Smooth muscle cell (in vitro differentiated cells): ENCODE measurements around the gene VSIG2. TPM values are rescaled to one million over a fixed set of nuclear protein-coding genes. Genes with fewer than 3 reads are reported as not detected.

Source experiments
- DNase-seq: peaks from one replicate; lab custom pipeline; 2025; ENCODE audit not compliant: unreplicated experiment; lab: John Stamatoyannopoulos, UW
- H2AFZ ChIP-seq: fragments of 200-600 bp; sonication (generic); 2 replicates; pipeline ENCODE4 v1.6.0; 2016; ENCODE audit warnings: antibody characterized with exemption, low read depth, mild to moderate bottlenecking
- H3F3A ChIP-seq: fragments of 200-600 bp; sonication (generic); 2 replicates; pipeline ENCODE4 v1.6.0; 2017; ENCODE audit warnings: antibody characterized with exemption, low read depth
- H3K27ac ChIP-seq: fragments of 200-600 bp; sonication (generic); 2 replicates; pipeline ENCODE4 v1.5.1; 2016; ENCODE audit warnings: low read depth, mild to moderate bottlenecking
- H3K27me3 ChIP-seq: fragments of 200-600 bp; sonication (generic); 2 replicates; pipeline ENCODE4 v1.6.1; 2016; ENCODE audit warnings: low read depth, mild to moderate bottlenecking
- H3K36me3 ChIP-seq: fragments of 200-600 bp; sonication (generic); 2 replicates; pipeline ENCODE4 v1.5.1; 2016; ENCODE audit warnings: low read depth
- H3K4me1 ChIP-seq: fragments of 200-600 bp; sonication (generic); 2 replicates; pipeline ENCODE4 v1.5.1; 2016; ENCODE audit warnings: low read depth
- H3K4me2 ChIP-seq: fragments of 200-600 bp; sonication (generic); 2 replicates; pipeline ENCODE4 v1.6.0; 2016; ENCODE audit warnings: mild to moderate bottlenecking
- H3K4me3 ChIP-seq: fragments of 200-600 bp; sonication (generic); 2 replicates; pipeline ENCODE4 v1.5.1; 2016; ENCODE audit warnings: mild to moderate bottlenecking
- H3K79me2 ChIP-seq: fragments of 200-600 bp; sonication (generic); 2 replicates; pipeline ENCODE4 v1.6.0; 2016; ENCODE audit warnings: low read depth, mild to moderate bottlenecking
- H3K9ac ChIP-seq: fragments of 200-600 bp; sonication (generic); 2 replicates; pipeline ENCODE4 v1.6.0; 2016; ENCODE audit warnings: low read depth
- H3K9me3 ChIP-seq: fragments of 200-600 bp; sonication (generic); replicated peaks from 2 replicates; pipeline ENCODE4 v1.5.1; 2016; ENCODE audit warnings: low read depth
- H4K20me1 ChIP-seq: fragments of 200-600 bp; sonication (generic); 2 replicates; pipeline ENCODE4 v1.6.0; 2016; ENCODE audit warnings: low read depth
- CTCF ChIP-seq: fragments of 200-600 bp; sonication (generic); IDR thresholded peaks from 2 replicates; pipeline ENCODE4 v1.5.1; 2017; ENCODE audit warnings: borderline replicate concordance, mild to moderate bottlenecking, antibody characterized with exemption; ENCODE audit not compliant: insufficient read depth, poor library complexity, severe bottlenecking
- WGBS: methylation state at CpG from one replicate; pipeline ENCODE4 v1.1.7; 2016; ENCODE audit warnings: low lambda C conversion rate; 5-methylcytosine and 5-hydroxymethylcytosine counted together
- polyA plus RNA-seq: library from polyadenylated mRNA; unstranded; fragments of >200 nt; fragmentation: Nextera tagmentation; extraction: Ambion mirVana; gene quantifications from 2 replicates; pipeline ENCODE4 v1.2.1, GENCODE V29; 2016
- total RNA-seq: library from RNA; depleted of rRNA; stranded (reverse); fragments of >200 nt; gene quantifications from 2 replicates; pipeline ENCODE4 v1.2.3, GENCODE V29; 2014

Gene VSIG2
- total and polyA plus RNA-seq, 2 experiments from 2014 or later: not detected

DNA sequence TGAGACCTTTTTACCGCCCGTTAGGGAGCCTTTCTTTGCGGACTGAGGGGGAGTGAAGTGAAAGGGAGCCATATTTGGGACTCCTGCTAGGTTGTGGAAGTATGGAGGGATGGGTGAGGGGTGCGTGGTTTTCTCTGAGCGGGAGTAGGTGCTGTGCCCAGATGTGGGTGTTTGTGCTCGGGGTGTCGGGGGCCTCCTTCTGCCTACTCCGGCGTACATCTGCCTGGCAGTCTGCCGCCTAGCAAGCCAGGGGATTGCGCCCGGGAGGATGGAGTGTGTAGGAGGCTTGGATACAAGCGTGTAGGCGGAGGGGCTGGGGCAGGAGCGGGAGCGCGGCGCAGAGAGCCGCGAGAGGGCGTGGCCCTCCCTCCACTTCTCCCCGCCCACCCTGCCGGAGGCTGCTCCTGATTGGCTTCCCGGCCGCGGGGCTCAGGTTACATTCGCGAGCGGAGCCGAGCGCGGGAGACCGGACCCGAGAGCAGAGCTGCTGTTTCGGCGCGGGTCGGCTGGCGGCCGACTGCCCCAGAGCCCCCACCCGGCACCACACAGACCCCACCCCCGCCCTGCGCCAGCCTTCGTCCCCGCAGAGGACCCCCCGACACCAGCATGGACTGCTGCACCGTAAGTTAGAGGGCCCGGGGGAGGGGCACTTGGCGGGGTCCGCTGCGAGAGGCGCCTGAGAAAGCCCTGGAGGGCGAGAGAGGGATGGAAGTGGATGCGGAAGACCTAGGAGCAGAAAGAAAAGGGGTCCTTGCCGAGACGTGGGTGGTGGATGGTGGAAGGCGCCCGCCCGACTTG is 12.4 kb downstream of the VSIG2 start, which contains the start of gene NRGN:
TSS of gene NRGN (plus strand) at position 464 of the 798 bp plus-strand sequence. CDS start at position 607, 143 bp downstream.
- Histone ChIP-seq H3K4me1 (peaks cover 11% of the 10 kb centered on the region), H3F3A (no peaks in the 10 kb centered on the region), H4K20me1 (no peaks in the 10 kb centered on the region), H3K4me3 (peak within 1 kb of the TSS; percentile 60), H3K9ac (no peak within 1 kb of the TSS), H3K79me2 (no peaks in the 10 kb centered on the region), H3K27ac (no peak within 1 kb of the TSS), H3K36me3 (no peaks in the 10 kb centered on the region), H3K4me2 (peak within 1 kb of the TSS; percentile 89), H3K9me3 (no peaks in the 10 kb centered on the region), H2AFZ (peak within 1 kb of the TSS; percentile 70), H3K27me3 (peaks cover 93% of the 10 kb centered on the region)
- DNase-seq: peak; percentile 68
- no peak for TF ChIP-seq CTCF
- WGBS: 3% methylated on average over 35 of the region's 59 CpGs

DNA sequence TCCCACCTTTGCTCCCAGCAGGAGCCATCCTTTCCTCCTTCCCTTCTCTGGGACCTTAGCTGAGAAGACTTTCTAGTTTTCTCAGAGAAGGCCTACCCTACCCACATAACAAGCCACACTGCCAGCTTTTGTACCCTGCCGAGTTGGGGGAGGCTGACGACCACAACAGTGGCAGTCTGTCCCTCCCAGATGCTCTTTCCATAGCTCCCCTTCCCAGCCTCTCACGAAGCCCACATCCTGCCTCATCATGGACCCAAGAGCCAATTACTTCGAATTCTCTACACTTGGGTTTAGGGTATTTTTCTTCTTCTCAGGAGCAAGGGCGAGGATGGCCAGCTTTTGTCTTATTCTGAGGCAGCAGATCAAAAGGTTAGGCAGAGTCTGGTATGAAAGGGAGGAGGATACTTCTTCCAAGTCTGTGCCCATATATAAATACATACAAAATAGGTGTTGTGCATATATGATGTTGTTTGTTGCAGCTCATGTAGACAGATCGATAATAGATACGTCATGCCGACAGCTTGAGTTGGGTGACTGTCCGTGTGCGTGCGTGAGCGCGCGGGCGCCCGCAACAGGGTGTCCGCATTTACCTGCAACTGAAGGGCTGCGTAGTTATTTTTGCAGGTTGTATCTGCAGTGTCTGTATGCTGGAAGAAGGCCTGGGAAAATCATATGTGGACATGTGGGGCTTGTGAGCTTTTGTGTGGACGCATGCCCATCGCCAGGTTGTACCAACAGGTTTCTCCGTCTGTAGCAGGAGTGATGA is 13.2 kb downstream of the VSIG2 start:
- H2AFZ ChIP-seq: no peak overlapping the region
- no peak overlapping the region for H3K27ac ChIP-seq
- peaks cover 11% of the 10 kb centered on the region for H3K4me1 ChIP-seq
- peaks cover 91% of the 10 kb centered on the region for H3K27me3 ChIP-seq
- WGBS: 72% methylated on average over 21 of the region's 21 CpGs
- no peaks in the 10 kb centered on the region for H3K79me2 ChIP-seq
- H3K4me3 ChIP-seq: no peak overlapping the region
- no peak for DNase-seq
- no peaks in the 10 kb centered on the region for H3K36me3 ChIP-seq
- no peak overlapping the region for H3K9ac ChIP-seq
- no peaks in the 10 kb centered on the region for H4K20me1 ChIP-seq
- no peaks in the 10 kb centered on the region for H3K9me3 ChIP-seq
- H3K4me2 ChIP-seq: peak overlapping the region; percentile 89
- H3F3A ChIP-seq: no peaks in the 10 kb centered on the region
- TF ChIP-seq CTCF: no peak

- peaks cover 79% of the 10 kb centered on the region for H3K27me3 ChIP-seq
- no peak overlapping the region for H3K4me2 ChIP-seq
- no peak overlapping the region for H3K4me3 ChIP-seq
These were observed 14.3 kb downstream of the VSIG2 start for GRCh38 chr11:124737638-124738305.

More at GRCh38 chr11:124737638-124738305, 14.3 kb downstream of the VSIG2 start:
- Histone ChIP-seq H3K27ac (no peak overlapping the region), H3K4me1 (peaks cover 11% of the 10 kb centered on the region), H3K9me3 (no peaks in the 10 kb centered on the region), H4K20me1 (no peaks in the 10 kb centered on the region), H3K79me2 (no peaks in the 10 kb centered on the region), H3K36me3 (no peaks in the 10 kb centered on the region), H3K9ac (no peak overlapping the region), H2AFZ (no peak overlapping the region), H3F3A (no peaks in the 10 kb centered on the region)
- 82% methylated on average over 7 of the region's 7 CpGs for WGBS
- no peak for TF ChIP-seq CTCF
- DNase-seq: no peak
